ENCODE measurements around the gene IFT22. TPM values are rescaled to one million over a fixed set of nuclear protein-coding genes. Genes with fewer than 3 reads are reported as not detected.
"Not testable (repeated sequence)": the region's sequence is repeated elsewhere in the genome, so short reads cannot be mapped to it uniquely, and the experiment has no call there.

IFT22 gene
- total and polyA plus RNA-seq, 7 donors, result 18.7 to 42.2 (median 23.2) TPM

- no peak for TF ChIP-seq CTCF (IDR thresholded peaks at IDR 0.05)
- no peaks in the 10 kb centered on the region for H3K36me3 ChIP-seq (ENCODE audit: insufficient read depth in 1 of 2, low read depth in 1 of 2)
- H3K4me1 ChIP-seq, result no peaks in the 10 kb centered on the region
- no peak overlapping the region for H3K4me3 ChIP-seq
- DNase-seq (no peak), ATAC-seq (no peak)
- H3K27ac ChIP-seq, result no peak overlapping the region
- 72 to 81% (median 79%) methylated on average over 21 of the region's 21 CpGs for WGBS, 3 donors
- peaks cover 0 to 31% (median 6%) of the 10 kb centered on the region in 3 donors for H3K27me3 ChIP-seq (ENCODE audit: insufficient read depth in 3 of 3, low read length in 2 of 3)
- intact Hi-C loops (cut with DNase I), result no loop called here
- no peaks in the 10 kb centered on the region for H3K9me3 ChIP-seq
These were observed 51.9 kb downstream of the IFT22 start for GRCh38 chr7:101269664-101270063.

GRCh38 chr7:101265622-101266516, 55.7 kb downstream of the IFT22 start:
- intact Hi-C loops (cut with DNase I), result no loop called here
- Histone ChIP-seq H3K36me3 (ENCODE audit: insufficient read depth in 1 of 2, low read depth in 1 of 2) (no peaks in the 10 kb centered on the region), H3K9me3 (no peaks in the 10 kb centered on the region), H3K27me3 (ENCODE audit: insufficient read depth in 3 of 3, low read length in 2 of 3) (peaks cover 0 to 6% (median 4%) of the 10 kb centered on the region in 3 donors), H3K4me1 (no peaks in the 10 kb centered on the region), H3K27ac (no peak overlapping the region), H3K4me3 (no peak overlapping the region)
- TF ChIP-seq CTCF (IDR thresholded peaks at IDR 0.05), result no peak
- no peak for ATAC-seq
- WGBS, 3 donors, result 77 to 83% (median 77%) methylated on average over 17 of the region's 17 CpGs
- no peak for DNase-seq

- ATAC-seq; H3K4me1 ChIP-seq; H3K4me3 ChIP-seq; H3K36me3 ChIP-seq (ENCODE audit: insufficient read depth in 1 of 2, low read depth in 1 of 2); H3K27me3 ChIP-seq (ENCODE audit: insufficient read depth in 3 of 3, low read length in 2 of 3); intact Hi-C loops (cut with DNase I); H3K27ac ChIP-seq; H3K9me3 ChIP-seq; DNase-seq: not testable (repeated sequence)
- WGBS, 3 donors, result 45 to 49% (median 48%) methylated on average over 6 of the region's 6 CpGs
These were observed 57.4 kb downstream of the IFT22 start for GRCh38 chr7:101264102-101264706.

Other genes with a start within 250 kb of the IFT22 start
- gene TRIM56, start 236.3 kb downstream of the IFT22 start, total RNA-seq, result 10 to 100 TPM; 10.1 to 15.7 (median 13.8) TPM
- 10 to 100 TPM in 1 of 3 donors, 1 to 10 TPM in 2; 3.2 to 13.3 (median 5.8) TPM for gene TRIM56, start 236.3 kb downstream of the IFT22 start, polyA plus RNA-seq
- 10 to 100 TPM in 1 of 4 donors, 1 to 10 TPM in 3; 7.1 to 14.4 (median 7.4) TPM for gene SERPINE1, start 194.7 kb downstream of the IFT22 start, total RNA-seq
- 100 to 1,000 TPM in 1 of 3 donors, 1 to 10 TPM in 2; 4.3 to 269 (median 5.9) TPM for gene SERPINE1, start 194.7 kb downstream of the IFT22 start, polyA plus RNA-seq
- gene AP1S1, start 167.3 kb downstream of the IFT22 start, total RNA-seq, result 1 to 10 TPM; 5.7 to 7.1 (median 6.6) TPM
- gene AP1S1, start 167.3 kb downstream of the IFT22 start, polyA plus RNA-seq, result 10 to 100 TPM; 11.1 to 29.9 (median 17.8) TPM
- gene VGF, start 156.2 kb downstream of the IFT22 start, total RNA-seq, result under 1 TPM in 1 of 4 donors, not detected in 3; 0.10 TPM
- 1 to 10 TPM in 1 of 3 donors, under 1 TPM in 1, not detected in 1; 0.03 to 4.3 TPM for gene VGF, start 156.2 kb downstream of the IFT22 start, polyA plus RNA-seq
- gene NAT16, start 141.5 kb downstream of the IFT22 start, total RNA-seq, result not detected
- gene NAT16, start 141.5 kb downstream of the IFT22 start, polyA plus RNA-seq, result under 1 TPM in 1 of 3 donors, not detected in 2; 0.01 TPM
- gene MOGAT3, start 120.8 kb downstream of the IFT22 start, total RNA-seq, result not detected
- gene MOGAT3, start 120.8 kb downstream of the IFT22 start, polyA plus RNA-seq, result not detected
- 10 to 100 TPM; 18.5 to 25.4 (median 20.4) TPM for gene PLOD3, start 104.2 kb downstream of the IFT22 start, total RNA-seq
- 10 to 100 TPM; 12.9 to 45.4 (median 15.2) TPM for gene PLOD3, start 104.2 kb downstream of the IFT22 start, polyA plus RNA-seq
- gene ZNHIT1, start 103.6 kb downstream of the IFT22 start, total RNA-seq, result 10 to 100 TPM; 40.8 to 58.1 (median 48.1) TPM
- gene ZNHIT1, start 103.6 kb downstream of the IFT22 start, polyA plus RNA-seq, result 10 to 100 TPM; 65.0 to 89.5 (median 67.6) TPM
- gene CLDN15, start 84.0 kb downstream of the IFT22 start, total RNA-seq, result 1 to 10 TPM; 1.0 to 2.1 (median 1.5) TPM
- 1 to 10 TPM in 2 of 3 donors, under 1 TPM in 1; 0.52 to 2.2 (median 1.9) TPM for gene CLDN15, start 84.0 kb downstream of the IFT22 start, polyA plus RNA-seq
- gene FIS1, start 76.7 kb downstream of the IFT22 start, total RNA-seq, result 100 to 1,000 TPM; 239 to 368 (median 261) TPM
- 100 to 1,000 TPM; 263 to 341 (median 312) TPM for gene FIS1, start 76.7 kb downstream of the IFT22 start, polyA plus RNA-seq
- gene COL26A1, start 41.1 kb upstream of the IFT22 start, total RNA-seq, result not detected
- gene COL26A1, start 41.1 kb upstream of the IFT22 start, polyA plus RNA-seq, result under 1 TPM in 1 of 3 donors, not detected in 2; 0.03 TPM

Measured in psoas muscle (tissue), 8 donors.